B cell (primary cell): ENCODE data around the gene NEAT1.

ENCODE experiments used
- CTCF ChIP-seq: fragments of 200-600 bp; IDR thresholded peaks from one replicate; pipeline ENCODE4 v1.8.0; 2022; ENCODE audit warnings: antibody characterized with exemption, mild to moderate bottlenecking
- EZH2 ChIP-seq: IDR thresholded peaks from 2 replicates; pipeline ENCODE4 v1.6.1; 2012; ENCODE audit warnings: borderline replicate concordance, low read depth, mild to moderate bottlenecking, moderate library complexity, low read length; ENCODE audit not compliant: insufficient read depth, poor library complexity, severe bottlenecking

GRCh38 chr11:65448074-65448417 is 25.4 kb downstream of the NEAT1 start:
- TF ChIP-seq CTCF, result no peak
- TF ChIP-seq EZH2, result no peak
